Colonic mucosa (tissue), 4 donors: ENCODE measurements around the gene GTF3C1. TPM values are rescaled to one million over a fixed set of nuclear protein-coding genes. Genes with fewer than 3 reads are reported as not detected.

Experiments
- DNase-seq: peaks from one replicate; pipeline ENCODE4 v3.0.0-alpha.2; 2020
- H3K27ac ChIP-seq: fragments of 200-600 bp; one replicate; pipeline ENCODE4 v1.8.0; 2021
- H3K27me3 ChIP-seq: fragments of 200-600 bp; one replicate; pipeline ENCODE4 v1.8.0; 2021
- H3K36me3 ChIP-seq: fragments of 200-600 bp; one replicate; pipeline ENCODE4 v1.8.0; 2021
- H3K4me1 ChIP-seq: fragments of 200-600 bp; one replicate; pipeline ENCODE4 v1.8.0; 2021; ENCODE audit warnings: mild to moderate bottlenecking
- H3K4me3 ChIP-seq: fragments of 200-600 bp; one replicate; pipeline ENCODE4 v1.8.0; 2021
- H3K9ac ChIP-seq, 2 donors: one replicate each; pipeline ENCODE4 v1.7.0; 2013; ENCODE audit warnings: control low read depth in 2 of 2, low read depth in 2 of 2, low read length in 2 of 2
- H3K9me3 ChIP-seq: fragments of 200-600 bp; one replicate; pipeline ENCODE4 v1.8.0; 2021
- CTCF ChIP-seq: fragments of 200-600 bp; IDR thresholded peaks from one replicate; pipeline ENCODE4 v1.8.0; 2022; ENCODE audit warnings: antibody characterized with exemption, mild to moderate bottlenecking
- intact Hi-C: fragments of 100-400 bp; cut with DNase I; formaldehyde crosslinking; loops from one replicate; pipeline ENCODE4 v1.14.1; 2022
- total RNA-seq, 2 donors: library from RNA; stranded (reverse); fragmentation: NEBNext Ultra II Directional in 1 of 2; extraction: Animal tissue kit (Norgen Biotek cat#: 25700) in 1 of 2; gene quantifications; one replicate each; pipeline ENCODE4 v1.2.1, GENCODE V29; 2021
- donor health status: healthy.
- donor health status: DM: no; HTN: no; CAD: no.
- donor health status: DM: no; HTN: no; CAD: no.

Gene GTF3C1
- total RNA-seq, 2 donors from 2014 or later: 40.1 to 67.8 TPM

DNA sequence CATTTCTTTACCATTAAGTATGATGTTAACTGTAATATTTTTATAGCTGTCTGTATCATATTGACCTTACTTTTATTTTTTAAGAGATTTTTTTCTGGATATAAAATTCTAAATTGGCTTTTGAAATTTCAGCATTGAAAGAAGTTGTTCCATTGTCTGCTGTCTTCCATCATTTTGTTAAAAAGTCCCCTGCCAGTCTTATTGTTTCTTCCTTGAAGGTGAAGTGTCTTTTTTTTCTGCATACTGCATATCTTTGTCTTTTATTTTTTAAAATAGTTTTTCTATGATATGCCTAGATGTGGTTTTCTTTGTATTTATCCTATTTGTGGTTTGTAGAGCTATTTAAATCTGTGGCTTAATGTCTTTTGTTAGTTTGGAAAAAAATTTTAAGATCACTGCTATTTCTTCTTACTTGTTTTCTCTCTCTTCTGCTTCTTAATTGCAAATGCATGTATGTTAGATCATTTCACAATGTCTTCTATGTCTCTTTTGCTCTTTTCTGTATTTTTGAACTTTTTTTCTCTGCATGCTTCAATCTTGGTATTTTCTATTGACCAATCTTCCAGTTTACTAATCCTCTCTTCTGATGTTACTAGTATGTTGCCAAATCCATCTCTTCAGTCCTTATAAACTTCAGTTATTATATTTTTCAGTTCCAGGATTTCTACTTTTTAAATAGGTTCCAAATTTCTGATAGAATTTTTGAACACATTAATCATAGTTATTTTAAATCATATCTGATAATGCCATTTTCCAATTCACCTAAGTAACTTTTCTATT lies 127.6 kb downstream of the GTF3C1 start:
- H3K36me3 ChIP-seq: no peaks in the 10 kb centered on the region
- intact Hi-C loops: no loop called here

DNA sequence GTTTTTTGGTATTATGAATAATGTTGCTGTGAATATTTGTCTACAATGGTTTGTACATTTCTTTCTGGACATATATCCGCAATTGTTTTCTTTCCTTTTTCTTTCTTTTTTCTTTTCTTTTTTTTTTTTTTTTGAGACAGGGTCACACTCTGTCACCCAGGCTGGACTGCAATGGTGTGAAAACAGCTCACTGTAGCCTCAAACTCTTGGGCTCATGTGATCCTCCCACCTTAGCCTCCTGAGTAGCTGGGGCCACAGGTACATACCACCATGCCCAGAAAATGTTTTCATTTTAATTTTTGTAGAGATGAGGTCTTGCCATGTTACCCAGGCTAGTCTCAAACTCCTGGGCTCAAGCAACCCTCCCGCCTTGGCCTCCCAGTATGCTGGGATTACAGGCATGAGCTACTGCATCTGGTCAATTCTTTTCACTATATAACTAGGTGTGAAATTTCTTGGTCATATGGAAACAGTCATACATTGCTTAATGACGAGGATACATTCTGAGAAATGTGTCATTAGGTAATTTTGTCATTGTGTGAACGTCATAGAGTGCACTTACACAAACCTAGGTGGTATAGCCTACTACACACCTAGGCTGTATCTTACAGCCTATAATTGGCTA lies 132.6 kb downstream of the GTF3C1 start:
- Histone ChIP-seq H3K4me1 (no peaks in the 10 kb centered on the region), H3K4me3 (no peak overlapping the region), H3K9ac (no peak overlapping the region), H3K9me3 (no peaks in the 10 kb centered on the region), H3K27ac (no peak overlapping the region), H3K36me3 (no peaks in the 10 kb centered on the region), H3K27me3 (no peaks in the 10 kb centered on the region)
- TF ChIP-seq CTCF: no peak
- intact Hi-C loops: no loop called here
- DNase-seq: no peak

More for the DNA sequence above, 127.6 kb downstream of the GTF3C1 start:
- TF ChIP-seq CTCF: no peak
- DNase-seq: no peak
- H3K9me3 ChIP-seq: no peaks in the 10 kb centered on the region
- H3K27ac ChIP-seq: no peak overlapping the region
- H3K27me3 ChIP-seq: no peaks in the 10 kb centered on the region
- no peaks in the 10 kb centered on the region for H3K4me1 ChIP-seq
- H3K4me3 ChIP-seq: no peak overlapping the region
- H3K9ac ChIP-seq: no peak overlapping the region

GRCh38 chr16:27414788-27415431 lies 134.8 kb downstream of the GTF3C1 start:
- Histone ChIP-seq H3K9ac (no peak overlapping the region), H3K9me3 (no peaks in the 10 kb centered on the region), H3K4me3 (no peak overlapping the region), H3K36me3 (no peaks in the 10 kb centered on the region), H3K4me1 (no peaks in the 10 kb centered on the region), H3K27me3 (no peaks in the 10 kb centered on the region), H3K27ac (no peak overlapping the region)
- intact Hi-C loops: no loop called here
- TF ChIP-seq CTCF: no peak
- no peak for DNase-seq

GRCh38 chr16:27413956-27414355 lies 135.8 kb downstream of the GTF3C1 start:
- no peaks in the 10 kb centered on the region for H3K36me3 ChIP-seq
- H3K27ac ChIP-seq: no peak overlapping the region
- no peak overlapping the region for H3K9ac ChIP-seq
- no peak overlapping the region for H3K4me3 ChIP-seq
- no peak for TF ChIP-seq CTCF
- no peaks in the 10 kb centered on the region for H3K9me3 ChIP-seq
- H3K27me3 ChIP-seq: no peaks in the 10 kb centered on the region
- intact Hi-C loops: no loop called here
- no peak for DNase-seq
- H3K4me1 ChIP-seq: no peaks in the 10 kb centered on the region

DNA sequence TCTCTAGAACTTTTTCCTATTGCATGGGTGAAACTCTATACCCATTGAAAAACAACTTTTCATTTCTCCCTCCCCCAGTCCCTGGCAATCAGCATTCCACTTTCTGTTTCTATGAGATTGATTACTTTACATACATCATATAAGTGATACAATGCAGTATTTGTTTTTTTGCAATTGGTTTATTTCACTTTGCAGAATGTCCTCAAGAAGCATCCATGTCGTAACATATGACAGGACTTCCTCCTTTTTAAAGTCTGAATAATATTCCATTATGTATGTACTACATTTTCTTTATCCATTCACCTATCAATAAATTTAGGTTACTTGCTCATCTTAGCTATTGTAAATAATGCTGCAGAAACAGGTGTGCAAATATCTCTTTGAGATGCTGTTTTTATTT lies 139.0 kb downstream of the GTF3C1 start:
- no peak for DNase-seq
- Histone ChIP-seq H3K4me3 (no peak overlapping the region), H3K9me3 (no peaks in the 10 kb centered on the region), H3K27me3 (no peaks in the 10 kb centered on the region), H3K27ac (no peak overlapping the region), H3K9ac (no peak overlapping the region), H3K4me1 (no peaks in the 10 kb centered on the region), H3K36me3 (no peaks in the 10 kb centered on the region)
- intact Hi-C loops: no loop called here
- TF ChIP-seq CTCF: no peak

Other genes with a start within 250 kb of the GTF3C1 start
- gene IL4R, start 235.9 kb downstream of the GTF3C1 start, total RNA-seq: 10 to 100 TPM; 74.8 to 80.0 TPM
- gene IL21R, start 147.7 kb downstream of the GTF3C1 start, total RNA-seq: under 1 TPM; 0.56 to 0.91 TPM
- 10 to 100 TPM; 23.6 to 34.1 TPM for gene KATNIP, start 231 bp upstream of the GTF3C1 start, total RNA-seq